SU-DHL-6 (cell line): ENCODE measurements around the gene ALDH1A3.

Experiments used
- H2AFZ ChIP-seq: fragments of 200-600 bp; sonication (generic); 2 replicates; pipeline ENCODE4 v1.6.1; 2014; ENCODE audit warnings: low read depth, mild to moderate bottlenecking, moderate library complexity, mixed read lengths, antibody characterized with exemption, low read length; ENCODE audit not compliant: severe bottlenecking
- H3F3A ChIP-seq: fragments of 200-600 bp; shearing (Covaris generic); 2 replicates; pipeline ENCODE4 v1.6.0; 2016; ENCODE audit warnings: antibody characterized with exemption, mild to moderate bottlenecking; ENCODE audit not compliant: insufficient read depth
- H3K27ac ChIP-seq: fragments of 200-600 bp; sonication (generic); 2 replicates; pipeline ENCODE4 v1.5.1; 2016; ENCODE audit warnings: low read depth, mild to moderate bottlenecking, low read length, moderate library complexity, mixed read lengths
- H3K27me3 ChIP-seq: fragments of 200-600 bp; sonication (generic), shearing (Covaris generic); 2 replicates; pipeline ENCODE4 v1.6.0; 2014; ENCODE audit warnings: mild to moderate bottlenecking, low read length
- H3K36me3 ChIP-seq: fragments of 200-600 bp; sonication (generic); 2 replicates; pipeline ENCODE4 v1.6.1; 2014; ENCODE audit warnings: mild to moderate bottlenecking, low read length, mixed read lengths
- H3K4me2 ChIP-seq: fragments of 300-600, 200-600 bp; shearing (Covaris generic), sonication (generic); 2 replicates; pipeline ENCODE4 v1.6.0; 2014; ENCODE audit warnings: low read length, low read depth, mild to moderate bottlenecking; ENCODE audit not compliant: poor library complexity, severe bottlenecking
- H3K4me3 ChIP-seq: fragments of 200-600 bp; sonication (generic); 2 replicates; pipeline ENCODE4 v1.5.1; 2014; ENCODE audit warnings: antibody characterized with exemption, low read length, mild to moderate bottlenecking, mixed read lengths; ENCODE audit not compliant: insufficient read depth, poor library complexity, severe bottlenecking
- H3K79me2 ChIP-seq: fragments of 200-600 bp; sonication (generic); 2 replicates; pipeline ENCODE4 v1.6.1; 2014; ENCODE audit warnings: mild to moderate bottlenecking, low read length, moderate library complexity; ENCODE audit not compliant: insufficient read depth
- H3K9ac ChIP-seq: fragments of 200-600 bp; sonication (generic); 2 replicates; pipeline ENCODE4 v1.7.0; 2014; ENCODE audit warnings: mild to moderate bottlenecking, low read length
- H3K9me2 ChIP-seq: fragments of 200-600 bp; sonication (generic); replicated peaks from 2 replicates; pipeline ENCODE4 v1.6.1; 2014; ENCODE audit warnings: low read length; ENCODE audit not compliant: insufficient read depth
- H3K9me3 ChIP-seq: fragments of 200-600 bp; sonication (generic); 2 replicates; pipeline ENCODE4 v1.6.1; 2014; ENCODE audit warnings: low read length, mixed read lengths; ENCODE audit not compliant: insufficient read depth
- H4K20me1 ChIP-seq: fragments of 200-600 bp; sonication (generic); 2 replicates; pipeline ENCODE4 v1.6.1; 2014; ENCODE audit warnings: low read depth, mild to moderate bottlenecking, antibody characterized with exemption, low read length, moderate library complexity, mixed read lengths
- EZH2phosphoT487 ChIP-seq: fragments of 200-600 bp; sonication (generic), shearing (Covaris generic); conservative IDR thresholded peaks from 2 replicates; pipeline ENCODE4 v1.6.1; 2018; ENCODE audit warnings: mild to moderate bottlenecking, antibody characterized with exemption, low read length, moderate library complexity, mixed read lengths
- TF ChIP-seq, protein P1 (sequence below): fragments of 200-600 bp; sonication (generic); IDR thresholded peaks from one replicate; pipeline ENCODE4 v1.5.1; 2017; ENCODE audit warnings: antibody characterized with exemption, mild to moderate bottlenecking, low read length, moderate library complexity; ENCODE audit not compliant: insufficient read depth, poor library complexity, severe bottlenecking

Gene ALDH1A3

DNA sequence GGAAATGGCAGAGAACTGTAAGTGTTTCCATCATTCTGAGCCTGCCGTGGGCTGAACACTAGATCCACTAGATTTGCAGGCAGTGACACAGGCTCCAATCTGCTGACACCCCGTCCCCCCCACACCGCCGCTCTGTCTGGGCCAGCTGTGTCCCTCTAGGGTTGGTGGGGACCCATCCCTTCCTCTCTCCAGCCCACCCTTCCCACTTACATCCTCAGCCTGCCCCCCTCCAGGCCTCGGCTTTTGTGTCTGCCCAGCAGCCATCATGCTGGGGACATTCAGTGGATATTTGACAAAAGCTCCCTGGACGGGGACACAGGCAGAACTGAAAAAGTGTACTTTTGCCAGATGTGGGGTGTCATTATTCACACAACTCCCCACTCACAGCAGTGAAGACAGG is 28.8 kb downstream of the ALDH1A3 start:
- no peak overlapping the region for H3K9ac ChIP-seq

DNA sequence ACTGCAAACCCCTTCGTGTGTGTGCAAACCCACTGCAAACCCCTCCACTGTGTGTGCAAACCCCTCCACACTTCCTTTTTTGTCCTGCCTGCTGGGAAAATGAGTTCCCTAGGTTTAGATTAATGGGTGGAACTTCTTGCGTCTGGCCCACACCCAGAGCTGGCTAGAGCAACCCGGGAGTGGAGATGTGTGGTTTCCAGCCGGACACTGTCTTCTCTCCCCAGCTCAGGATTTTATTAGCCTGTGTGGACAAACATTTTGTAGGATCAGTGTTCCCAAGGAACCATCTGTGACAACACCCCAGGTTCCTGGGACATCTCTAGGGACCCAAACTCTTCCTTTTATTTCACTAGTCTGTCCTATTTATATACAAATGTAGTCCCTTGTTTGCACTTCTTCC is 29.9 kb downstream of the ALDH1A3 start:
- H3K9me2 ChIP-seq = no peaks in the 10 kb centered on the region
- no peaks in the 10 kb centered on the region for H3K27me3 ChIP-seq
- H3K4me3 ChIP-seq = no peak overlapping the region
- no peak overlapping the region for H2AFZ ChIP-seq
- no peaks in the 10 kb centered on the region; the same call in 1 of the 2 replicates for H3K79me2 ChIP-seq
- H3K4me2 ChIP-seq = no peak overlapping the region
- no peak overlapping the region for H3K27ac ChIP-seq
- H3F3A ChIP-seq = no peaks in the 10 kb centered on the region
- H3K36me3 ChIP-seq = peaks cover 8% of the 10 kb centered on the region
- no peaks in the 10 kb centered on the region for H4K20me1 ChIP-seq
- TF ChIP-seq, protein P1, sequence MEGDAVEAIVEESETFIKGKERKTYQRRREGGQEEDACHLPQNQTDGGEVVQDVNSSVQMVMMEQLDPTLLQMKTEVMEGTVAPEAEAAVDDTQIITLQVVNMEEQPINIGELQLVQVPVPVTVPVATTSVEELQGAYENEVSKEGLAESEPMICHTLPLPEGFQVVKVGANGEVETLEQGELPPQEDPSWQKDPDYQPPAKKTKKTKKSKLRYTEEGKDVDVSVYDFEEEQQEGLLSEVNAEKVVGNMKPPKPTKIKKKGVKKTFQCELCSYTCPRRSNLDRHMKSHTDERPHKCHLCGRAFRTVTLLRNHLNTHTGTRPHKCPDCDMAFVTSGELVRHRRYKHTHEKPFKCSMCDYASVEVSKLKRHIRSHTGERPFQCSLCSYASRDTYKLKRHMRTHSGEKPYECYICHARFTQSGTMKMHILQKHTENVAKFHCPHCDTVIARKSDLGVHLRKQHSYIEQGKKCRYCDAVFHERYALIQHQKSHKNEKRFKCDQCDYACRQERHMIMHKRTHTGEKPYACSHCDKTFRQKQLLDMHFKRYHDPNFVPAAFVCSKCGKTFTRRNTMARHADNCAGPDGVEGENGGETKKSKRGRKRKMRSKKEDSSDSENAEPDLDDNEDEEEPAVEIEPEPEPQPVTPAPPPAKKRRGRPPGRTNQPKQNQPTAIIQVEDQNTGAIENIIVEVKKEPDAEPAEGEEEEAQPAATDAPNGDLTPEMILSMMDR = no peak
- no peak for TF ChIP-seq EZH2phosphoT487
- no peak overlapping the region for H3K9ac ChIP-seq
- H3K9me3 ChIP-seq = no peaks in the 10 kb centered on the region

More for the DNA sequence above, 28.8 kb downstream of the ALDH1A3 start:
- no peaks in the 10 kb centered on the region for H3K9me3 ChIP-seq
- H2AFZ ChIP-seq = no peak overlapping the region
- TF ChIP-seq EZH2phosphoT487 = no peak
- TF ChIP-seq, protein P1 = no peak
- H3F3A ChIP-seq = no peaks in the 10 kb centered on the region
- H3K4me3 ChIP-seq = no peak overlapping the region
- peaks cover 8% of the 10 kb centered on the region for H3K36me3 ChIP-seq
- H3K4me2 ChIP-seq = no peak overlapping the region
- no peak overlapping the region for H3K27ac ChIP-seq
- no peaks in the 10 kb centered on the region for H3K27me3 ChIP-seq
- H3K9me2 ChIP-seq = no peaks in the 10 kb centered on the region
- H4K20me1 ChIP-seq = no peaks in the 10 kb centered on the region
- no peaks in the 10 kb centered on the region for H3K79me2 ChIP-seq

DNA sequence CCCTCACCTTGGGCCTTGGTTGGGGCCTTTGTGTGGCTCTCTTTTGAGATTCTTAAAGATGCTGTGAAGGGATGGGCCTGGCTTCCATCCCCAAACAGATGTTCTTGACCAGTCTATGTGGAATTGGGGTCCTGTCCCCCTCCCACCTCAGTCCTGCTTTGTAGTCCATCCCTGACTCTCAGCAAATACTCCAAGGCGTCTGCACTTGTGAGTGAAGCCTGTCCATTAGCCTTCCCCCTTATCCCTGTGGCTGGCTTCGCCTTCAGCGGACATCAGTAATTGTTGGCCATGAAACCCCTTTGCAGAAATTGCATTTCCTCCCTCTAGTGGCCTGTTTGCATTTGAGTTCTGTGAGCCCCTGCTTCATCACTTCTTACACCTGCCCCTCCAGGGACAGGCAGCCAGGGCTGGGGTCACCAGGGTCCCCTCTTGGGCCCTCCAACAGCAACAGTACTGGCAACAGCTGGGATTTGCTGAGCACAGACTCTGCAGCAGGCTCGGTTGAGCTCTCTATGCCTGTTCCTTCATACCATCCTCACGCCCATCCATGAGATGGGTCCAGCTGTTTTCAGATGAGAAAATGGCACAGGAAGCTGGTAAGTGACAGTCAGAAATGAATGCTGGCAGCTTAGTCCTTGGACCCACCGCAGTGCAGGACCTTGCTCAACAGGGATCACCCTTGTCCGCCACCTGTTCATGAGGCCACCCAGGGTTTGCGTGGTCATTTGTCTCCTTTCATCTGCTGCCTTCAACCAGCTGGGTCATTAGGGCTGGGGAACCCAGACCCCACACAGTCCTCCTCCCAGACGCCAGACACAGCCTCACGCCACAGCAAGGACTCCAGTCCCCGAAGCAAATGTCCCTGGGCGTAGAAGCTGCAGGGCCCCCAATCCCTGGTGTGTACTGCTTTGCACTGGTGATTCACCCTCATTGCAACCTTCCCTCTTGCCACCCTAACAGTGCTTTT is 30.6 kb downstream of the ALDH1A3 start:
- no peak overlapping the region for H3K4me2 ChIP-seq
- TF ChIP-seq, protein P1 = no peak
- no peak for TF ChIP-seq EZH2phosphoT487
- H2AFZ ChIP-seq = no peak overlapping the region
- no peaks in the 10 kb centered on the region for H3K9me3 ChIP-seq
- no peaks in the 10 kb centered on the region for H4K20me1 ChIP-seq
- no peaks in the 10 kb centered on the region for H3K27me3 ChIP-seq
- no peaks in the 10 kb centered on the region for H3K9me2 ChIP-seq
- H3K9ac ChIP-seq = no peak overlapping the region
- peaks cover 13% of the 10 kb centered on the region for H3K36me3 ChIP-seq
- H3K27ac ChIP-seq = no peak overlapping the region
- H3F3A ChIP-seq = no peaks in the 10 kb centered on the region
- no peaks in the 10 kb centered on the region; the same call in 1 of the 2 replicates for H3K79me2 ChIP-seq
- H3K4me3 ChIP-seq = no peak overlapping the region
